ENCODE measurements around the gene ZHX3.

GRCh38 chr20:41131594-41132387, 185.7 kb downstream of the ZHX3 start:
- TF ChIP-seq POLR2A (IDR thresholded peaks at IDR 0.05), result no peak
- TF ChIP-seq, protein P1, sequence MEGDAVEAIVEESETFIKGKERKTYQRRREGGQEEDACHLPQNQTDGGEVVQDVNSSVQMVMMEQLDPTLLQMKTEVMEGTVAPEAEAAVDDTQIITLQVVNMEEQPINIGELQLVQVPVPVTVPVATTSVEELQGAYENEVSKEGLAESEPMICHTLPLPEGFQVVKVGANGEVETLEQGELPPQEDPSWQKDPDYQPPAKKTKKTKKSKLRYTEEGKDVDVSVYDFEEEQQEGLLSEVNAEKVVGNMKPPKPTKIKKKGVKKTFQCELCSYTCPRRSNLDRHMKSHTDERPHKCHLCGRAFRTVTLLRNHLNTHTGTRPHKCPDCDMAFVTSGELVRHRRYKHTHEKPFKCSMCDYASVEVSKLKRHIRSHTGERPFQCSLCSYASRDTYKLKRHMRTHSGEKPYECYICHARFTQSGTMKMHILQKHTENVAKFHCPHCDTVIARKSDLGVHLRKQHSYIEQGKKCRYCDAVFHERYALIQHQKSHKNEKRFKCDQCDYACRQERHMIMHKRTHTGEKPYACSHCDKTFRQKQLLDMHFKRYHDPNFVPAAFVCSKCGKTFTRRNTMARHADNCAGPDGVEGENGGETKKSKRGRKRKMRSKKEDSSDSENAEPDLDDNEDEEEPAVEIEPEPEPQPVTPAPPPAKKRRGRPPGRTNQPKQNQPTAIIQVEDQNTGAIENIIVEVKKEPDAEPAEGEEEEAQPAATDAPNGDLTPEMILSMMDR (IDR thresholded peaks at IDR 0.05), result no peak
